Gastroesophageal sphincter (tissue), 3 donors: Measurements from ENCODE around the gene AGAP6.
"Not testable (repeated sequence)": the region's sequence is repeated elsewhere in the genome, so short reads cannot be mapped to it uniquely, and the experiment has no call there.

Experiments used
- CTCF ChIP-seq, 4 experiments: fragments of 200-600 bp in 2 of 4; fragments of 450-650 bp in 2 of 4; sonication (generic) in 1 of 4; IDR thresholded peaks; one replicate each; pipeline ENCODE4 v1.5.1; 2017 to 2019; ENCODE audit warnings: antibody characterized with exemption in 4 of 4, mild to moderate bottlenecking in 2 of 4, moderate library complexity in 2 of 4
- POLR2A ChIP-seq, 2 donors: fragments of 450-650 bp; IDR thresholded peaks; one replicate each; pipeline ENCODE4 v1.6.1; 2017; ENCODE audit warnings: antibody characterized with exemption in 2 of 2, mild to moderate bottlenecking in 2 of 2, moderate library complexity in 1 of 2
- POLR2AphosphoS5 ChIP-seq: sonication (generic); formaldehyde crosslinking; IDR thresholded peaks from one replicate; pipeline ENCODE4 v1.6.1; 2017; ENCODE audit warnings: antibody characterized with exemption

- TF ChIP-seq CTCF (IDR thresholded peaks at IDR 0.05); POLR2AphosphoS5; POLR2A (IDR thresholded peaks at IDR 0.05): not testable (repeated sequence)
Observed at GRCh38 chr10:49987207-49987606, 999 bp upstream of the AGAP6 start.
